Epithelial cell of esophagus (primary cell): ENCODE data around the gene AGAP3.
A peak's percentile ranks its signal among the peaks of the same experiment; 100 is the strongest.
"Not testable (repeated sequence)": the region's sequence is repeated elsewhere in the genome, so short reads cannot be mapped to it uniquely, and the experiment has no call there.

Source experiments
- DNase-seq: peaks from one replicate; pipeline ENCODE4 v3.0.0; 2010; ENCODE audit warnings: low read depth
- H3K4me3 ChIP-seq: 2 replicates; pipeline ENCODE4 v1.5.1; 2011; ENCODE audit warnings: mild to moderate bottlenecking, low read length, control low read depth
- TF ChIP-seq, protein P1 (sequence below): IDR thresholded peaks from 2 replicates; pipeline ENCODE4 v1.5.1; 2011; ENCODE audit warnings: low read depth, mild to moderate bottlenecking, low read length, control low read depth, inconsistent platforms; ENCODE audit not compliant: insufficient read depth; ENCODE audit errors: missing control alignments

The AGAP3 gene

DNA sequence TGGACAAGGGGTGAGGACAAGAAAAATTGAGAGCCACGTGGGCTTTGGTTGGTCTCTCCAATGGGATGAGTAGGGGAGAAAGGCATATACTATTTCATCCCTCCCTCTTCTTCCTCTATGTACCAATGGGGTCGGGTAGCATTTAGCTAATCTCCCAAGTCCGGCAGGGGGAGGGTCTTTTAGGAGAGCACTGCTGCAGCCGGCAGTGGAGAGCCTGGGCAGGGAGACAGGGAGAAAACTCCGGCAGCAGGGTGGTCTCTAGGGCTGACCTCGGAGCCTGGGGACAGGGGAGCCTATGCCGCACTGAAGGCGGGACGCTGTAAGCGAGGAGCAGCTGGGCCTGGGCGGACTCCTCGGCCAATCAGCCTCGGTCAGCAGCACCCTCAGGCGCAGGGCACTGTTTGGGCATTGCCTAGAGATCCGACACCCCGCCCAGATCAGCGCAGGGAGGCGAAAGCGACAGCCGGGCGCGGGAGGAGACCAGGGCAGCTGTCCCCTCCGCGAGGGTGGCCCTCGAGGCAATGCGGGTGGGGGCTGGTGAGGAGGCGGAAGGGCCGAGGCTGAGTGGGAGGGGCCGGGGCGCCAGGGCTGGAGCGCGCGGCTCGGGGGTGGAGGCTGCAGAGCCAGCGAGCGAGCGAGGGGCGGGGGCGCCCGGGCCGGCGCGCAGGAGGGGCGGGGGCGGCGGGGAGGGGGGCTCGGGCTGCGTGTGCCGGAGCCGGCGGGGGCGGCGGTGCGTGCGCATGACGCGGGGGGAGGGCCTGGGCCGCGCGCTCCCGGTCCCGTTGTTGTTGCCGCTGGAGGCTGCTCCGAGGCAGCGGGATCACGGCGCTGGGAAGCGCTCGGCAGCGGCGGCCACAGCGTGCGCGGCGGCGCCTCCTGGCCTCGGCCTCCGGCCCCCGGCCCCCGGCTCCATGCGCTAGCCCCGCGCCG is at the start of gene AGAP3:
TSS of gene AGAP3 (plus strand) at position 785 of the 930 bp plus-strand sequence. CDS start 267 bp downstream, outside the sequence.
- peak; percentile 69 for DNase-seq
- peak within 1 kb of the TSS; percentile 72 for H3K4me3 ChIP-seq
- TF ChIP-seq, protein P1, sequence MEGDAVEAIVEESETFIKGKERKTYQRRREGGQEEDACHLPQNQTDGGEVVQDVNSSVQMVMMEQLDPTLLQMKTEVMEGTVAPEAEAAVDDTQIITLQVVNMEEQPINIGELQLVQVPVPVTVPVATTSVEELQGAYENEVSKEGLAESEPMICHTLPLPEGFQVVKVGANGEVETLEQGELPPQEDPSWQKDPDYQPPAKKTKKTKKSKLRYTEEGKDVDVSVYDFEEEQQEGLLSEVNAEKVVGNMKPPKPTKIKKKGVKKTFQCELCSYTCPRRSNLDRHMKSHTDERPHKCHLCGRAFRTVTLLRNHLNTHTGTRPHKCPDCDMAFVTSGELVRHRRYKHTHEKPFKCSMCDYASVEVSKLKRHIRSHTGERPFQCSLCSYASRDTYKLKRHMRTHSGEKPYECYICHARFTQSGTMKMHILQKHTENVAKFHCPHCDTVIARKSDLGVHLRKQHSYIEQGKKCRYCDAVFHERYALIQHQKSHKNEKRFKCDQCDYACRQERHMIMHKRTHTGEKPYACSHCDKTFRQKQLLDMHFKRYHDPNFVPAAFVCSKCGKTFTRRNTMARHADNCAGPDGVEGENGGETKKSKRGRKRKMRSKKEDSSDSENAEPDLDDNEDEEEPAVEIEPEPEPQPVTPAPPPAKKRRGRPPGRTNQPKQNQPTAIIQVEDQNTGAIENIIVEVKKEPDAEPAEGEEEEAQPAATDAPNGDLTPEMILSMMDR = no peak

DNA sequence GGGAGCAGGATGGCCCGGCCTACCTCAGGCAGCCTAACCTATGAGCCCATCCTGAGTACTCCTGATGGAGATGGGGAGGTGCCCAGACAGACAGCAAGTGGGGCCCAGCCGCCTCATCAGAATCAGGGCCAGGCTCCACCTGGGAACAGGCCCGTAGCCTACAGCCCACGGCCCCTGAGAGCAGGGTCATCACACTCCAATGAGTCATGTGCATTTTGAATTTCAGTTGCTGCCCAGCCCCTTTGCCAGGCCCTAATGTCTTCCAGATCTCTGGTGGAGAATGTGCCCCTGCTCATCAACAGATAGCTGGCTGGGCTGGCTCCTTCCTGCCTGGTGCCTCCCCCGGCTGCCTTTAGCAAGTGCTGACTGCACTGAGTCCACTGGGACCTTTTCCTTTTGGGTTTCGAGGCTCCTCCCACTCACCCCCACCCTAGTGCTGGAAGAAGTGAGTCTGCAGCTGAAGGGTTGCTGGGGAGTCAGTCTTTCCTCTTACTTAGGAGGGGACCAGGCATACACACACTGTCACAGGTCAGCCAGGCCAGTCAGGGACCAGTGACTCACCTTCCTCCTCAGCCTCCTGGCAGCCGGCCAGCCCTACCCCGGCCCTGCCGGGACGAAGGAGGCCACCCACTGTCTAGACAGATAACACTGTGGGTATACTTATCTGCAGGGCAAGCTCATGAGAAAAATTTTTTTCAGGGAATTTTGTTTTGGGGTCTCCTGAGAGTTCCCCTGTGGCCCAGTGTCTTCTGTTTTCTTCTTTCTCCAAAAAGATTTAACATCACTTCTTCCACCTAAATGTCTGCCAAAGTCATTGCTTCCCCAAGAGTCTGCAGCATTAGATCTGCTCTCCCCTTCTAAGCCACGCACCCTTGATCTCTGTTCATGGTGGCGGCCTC is 47.1 kb upstream of the AGAP3 start:
- no peak overlapping the region for H3K4me3 ChIP-seq
- TF ChIP-seq, protein P1 = no peak
- peak; percentile 65 for DNase-seq

DNA sequence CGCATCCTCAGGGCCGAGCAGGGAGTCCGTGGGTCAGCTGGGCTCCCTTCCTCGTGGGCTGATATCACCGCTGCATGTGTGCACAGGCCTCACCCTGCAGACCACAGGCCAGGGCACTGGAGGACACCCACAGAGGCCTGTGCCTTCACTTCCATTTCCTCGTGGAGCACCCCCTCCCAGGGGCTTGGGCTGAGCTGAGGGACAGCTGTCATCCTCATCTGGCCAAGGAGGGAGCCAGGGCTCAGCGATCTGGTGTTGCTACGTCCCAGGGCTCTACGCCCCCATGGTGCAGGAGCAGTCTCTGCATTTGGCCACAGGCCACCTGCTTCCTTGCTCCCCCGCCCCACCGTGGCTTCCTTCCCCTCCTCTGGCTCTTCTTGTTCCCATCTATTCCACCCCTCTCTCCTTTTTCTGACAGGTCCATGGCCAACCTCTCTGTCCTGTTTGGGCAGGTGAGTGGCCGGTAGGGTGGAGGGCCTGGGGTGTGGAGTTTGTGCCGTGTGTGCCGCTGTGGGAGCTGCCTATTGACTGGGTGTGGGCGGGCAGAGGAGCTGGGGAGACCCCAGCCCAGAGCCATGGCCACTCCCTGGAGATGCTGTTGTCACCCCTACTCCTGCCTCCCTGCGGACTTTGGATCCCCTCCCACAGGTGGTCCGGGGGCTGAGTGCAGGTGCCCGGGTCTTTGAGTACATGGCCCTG is 46.3 kb upstream of the AGAP3 start:
- no peak overlapping the region for H3K4me3 ChIP-seq
- TF ChIP-seq, protein P1 = no peak
- DNase-seq = no peak

DNA sequence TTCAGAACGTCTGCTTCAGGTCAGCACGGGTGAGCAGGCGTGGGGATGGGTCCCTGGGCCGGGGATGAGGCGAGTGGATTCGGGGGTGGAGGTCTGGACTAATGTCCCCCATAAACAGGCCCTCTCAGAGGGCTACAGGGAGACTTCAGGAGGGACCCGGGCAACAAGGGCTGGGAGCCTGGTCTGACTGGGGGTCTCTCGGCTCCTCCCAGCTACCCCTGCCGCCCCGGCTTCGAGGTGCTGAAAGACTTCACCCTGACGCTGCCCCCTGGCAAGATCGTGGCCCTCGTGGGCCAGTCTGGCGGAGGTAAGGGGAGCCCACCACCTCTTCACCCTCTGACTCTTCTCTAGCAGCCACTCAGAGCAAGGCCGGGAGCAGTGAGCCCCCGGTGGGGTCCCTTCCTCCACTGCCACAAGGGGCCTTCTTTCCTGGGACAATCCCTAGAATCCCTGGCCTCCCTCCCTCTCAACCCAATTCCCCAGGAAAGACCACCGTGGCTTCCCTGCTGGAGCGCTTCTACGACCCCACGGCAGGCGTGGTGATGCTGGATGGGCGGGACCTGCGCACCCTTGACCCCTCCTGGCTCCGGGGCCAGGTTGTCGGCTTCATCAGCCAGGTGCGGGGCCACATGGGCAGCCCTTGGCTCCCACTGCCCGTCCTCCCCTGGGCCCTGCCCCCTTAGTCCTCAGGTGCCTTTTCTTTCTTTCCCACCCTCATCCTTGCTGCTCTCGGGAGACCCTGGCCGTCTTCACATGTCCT is 45.5 kb upstream of the AGAP3 start:
- DNase-seq = no peak
- TF ChIP-seq, protein P1 = no peak
- no peak overlapping the region for H3K4me3 ChIP-seq

DNA sequence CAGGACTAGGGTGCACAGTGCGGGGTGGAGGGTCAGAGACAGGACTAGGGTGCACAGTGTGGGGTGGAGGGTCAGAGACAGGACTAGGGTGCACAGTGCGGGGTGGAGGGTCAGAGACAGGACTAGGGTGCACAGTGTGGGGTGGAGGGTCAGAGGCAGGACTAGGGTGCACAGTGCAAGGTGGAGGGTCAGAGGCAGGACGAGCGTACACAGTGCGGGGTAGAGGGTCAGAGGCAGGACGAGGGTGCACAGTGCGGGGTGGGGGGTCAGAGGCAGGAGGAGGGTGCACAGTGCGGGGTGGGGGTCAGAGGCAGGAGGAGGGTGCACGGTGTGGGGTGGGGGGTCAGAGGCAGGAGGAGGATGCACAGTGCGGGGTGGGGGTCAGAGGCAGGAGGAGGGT is 42.8 kb upstream of the AGAP3 start:
- not testable (repeated sequence) for H3K4me3 ChIP-seq, DNase-seq

DNA sequence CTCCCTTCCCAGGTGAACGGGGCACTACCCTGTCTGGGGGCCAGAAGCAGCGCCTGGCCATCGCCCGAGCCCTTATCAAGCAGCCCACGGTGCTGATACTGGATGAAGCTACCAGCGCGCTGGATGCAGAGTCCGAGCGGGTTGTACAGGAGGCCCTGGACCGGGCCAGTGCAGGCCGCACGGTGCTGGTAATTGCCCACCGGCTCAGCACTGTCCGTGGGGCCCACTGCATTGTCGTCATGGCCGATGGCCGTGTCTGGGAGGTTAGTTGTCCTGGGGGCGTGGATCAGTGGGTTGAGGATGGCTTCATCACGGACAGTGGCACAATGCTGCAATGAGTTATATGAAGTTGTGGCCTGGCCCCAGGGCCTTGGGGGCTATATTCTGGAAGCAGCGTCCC is 42.3 kb upstream of the AGAP3 start:
- TF ChIP-seq, protein P1 = no peak
- no peak overlapping the region for H3K4me3 ChIP-seq
- DNase-seq = no peak
